ENCODE measurements around the gene DOK5. TPM values are rescaled to one million over a fixed set of nuclear protein-coding genes. Genes with fewer than 3 reads are reported as not detected.

DOK5 gene
- total RNA-seq, 2 experiments from 2014 or later, result not detected

- DNase-seq, result no peak
- Mint-ChIP-seq H3K36me3 (ENCODE audit: low read depth) (no peaks in the 10 kb centered on the region), H3K9me3 (no peaks in the 10 kb centered on the region), H3K4me1 (ENCODE audit: low read depth) (no peaks in the 10 kb centered on the region), H3K27ac (no peak overlapping the region), H3K4me3 (no peak overlapping the region), H3K27me3 (peaks cover 16% of the 10 kb centered on the region)
- Histone ChIP-seq H3K4me1 (ENCODE audit: insufficient read depth, low read length) (no peaks in the 10 kb centered on the region), H3K36me3 (ENCODE audit: insufficient read depth, low read length) (no peaks in the 10 kb centered on the region), H3K27ac (ENCODE audit: low read depth in 1 of 2, low read length in 2 of 2) (no peak overlapping the region), H3K9me3 (ENCODE audit: control insufficient read depth in 1 of 2, insufficient read depth in 1 of 2, low read length in 2 of 2) (no peaks in the 10 kb centered on the region), H3K27me3 (ENCODE audit: control insufficient read depth in 1 of 2, insufficient read depth in 2 of 2, low read length in 2 of 2) (no peaks in the 10 kb centered on the region), H3K4me3 (ENCODE audit: low read length) (no peak overlapping the region)
- intact Hi-C loops (cut with DNase I, micrococcal nuclease), result no loop called here
- no peak for TF ChIP-seq CTCF (IDR thresholded peaks at IDR 0.05)
- no peak for ATAC-seq (ENCODE audit: poor library complexity)
- ChIA-PET CTCF (no interaction called here), POLR2A (no interaction called here)
Observed at GRCh38 chr20:54654450-54654849, 179.1 kb downstream of the DOK5 start.

GRCh38 chr20:54657268-54657826, 182.0 kb downstream of the DOK5 start:
- intact Hi-C loops (cut with DNase I, micrococcal nuclease), result no loop called here
- DNase-seq (no peak), ATAC-seq (ENCODE audit: poor library complexity) (no peak)
- Mint-ChIP-seq H3K36me3 (ENCODE audit: low read depth) (no peaks in the 10 kb centered on the region), H3K9me3 (no peaks in the 10 kb centered on the region), H3K4me3 (no peak overlapping the region), H3K4me1 (ENCODE audit: low read depth) (no peaks in the 10 kb centered on the region), H3K27me3 (peaks cover 29% of the 10 kb centered on the region), H3K27ac (no peak overlapping the region)
- H3K9me3 ChIP-seq (ENCODE audit: control insufficient read depth in 1 of 2, insufficient read depth in 1 of 2, low read length in 2 of 2), result no peaks in the 10 kb centered on the region
- ChIA-PET CTCF (no interaction called here), POLR2A (interaction anchor here (0.6 kb wide), 1 partner anchor 340 kb away, joined by 3 read pairs; no protein-coding TSS in a partner anchor)
- TF ChIP-seq CTCF (IDR thresholded peaks at IDR 0.05), result no peak
- H3K4me3 ChIP-seq (ENCODE audit: low read length), result no peak overlapping the region
- no peak overlapping the region for H3K27ac ChIP-seq (ENCODE audit: low read depth in 1 of 2, low read length in 2 of 2)
- no peaks in the 10 kb centered on the region for H3K4me1 ChIP-seq (ENCODE audit: insufficient read depth, low read length)
- peaks cover 0 to 9% of the 10 kb centered on the region in 2 experiments for H3K27me3 ChIP-seq (ENCODE audit: control insufficient read depth in 1 of 2, insufficient read depth in 2 of 2, low read length in 2 of 2)
- H3K36me3 ChIP-seq (ENCODE audit: insufficient read depth, low read length), result no peaks in the 10 kb centered on the region

- H3K9me3 Mint-ChIP-seq, result no peaks in the 10 kb centered on the region
- Histone ChIP-seq H3K4me1 (ENCODE audit: insufficient read depth, low read length) (no peaks in the 10 kb centered on the region), H3K27ac (ENCODE audit: low read depth in 1 of 2, low read length in 2 of 2) (no peak overlapping the region), H3K4me3 (ENCODE audit: low read length) (no peak overlapping the region), H3K9me3 (ENCODE audit: control insufficient read depth in 1 of 2, insufficient read depth in 1 of 2, low read length in 2 of 2) (no peaks in the 10 kb centered on the region), H3K36me3 (ENCODE audit: insufficient read depth, low read length) (no peaks in the 10 kb centered on the region), H3K27me3 (ENCODE audit: control insufficient read depth in 1 of 2, insufficient read depth in 2 of 2, low read length in 2 of 2) (peaks cover 3 to 9% of the 10 kb centered on the region in 2 experiments)
- intact Hi-C loops (cut with DNase I, micrococcal nuclease), result no loop called here
- ATAC-seq (ENCODE audit: poor library complexity) (no peak), DNase-seq (no peak)
- no peak overlapping the region for H3K27ac Mint-ChIP-seq
- no peaks in the 10 kb centered on the region for H3K36me3 Mint-ChIP-seq (ENCODE audit: low read depth)
- no peak overlapping the region for H3K4me3 Mint-ChIP-seq
- peaks cover 34% of the 10 kb centered on the region for H3K27me3 Mint-ChIP-seq
- TF ChIP-seq CTCF (IDR thresholded peaks at IDR 0.05), result no peak
- ChIA-PET CTCF (no interaction called here), POLR2A (no interaction called here)
- no peaks in the 10 kb centered on the region for H3K4me1 Mint-ChIP-seq (ENCODE audit: low read depth)
Observed at GRCh38 chr20:54658525-54658924, 183.1 kb downstream of the DOK5 start.
